WTC11 (cell line): ENCODE results near the gene PI4K2A. TPM values are rescaled to one million over a fixed set of nuclear protein-coding genes. Genes with fewer than 3 reads are reported as not detected.

Experiments
- ATAC-seq: fragments of 200-7000 bp; cut with Tn5 transposase; 2 replicates; pipeline ENCODE4 v1.10.0; 2021; ENCODE audit warnings: mild to moderate bottlenecking, moderate library complexity
- CTCF ChIA-PET: fragments of 300-600 bp; sonication (Branson Sonifier 250); formaldehyde crosslinking; loops from one replicate; lab custom pipeline; 2021; ENCODE audit warnings: antibody characterized with exemption; lab: Charles Lee
- POLR2A ChIA-PET: fragments of 350-600 bp; sonication (Branson Sonifier 250); formaldehyde crosslinking; loops from one replicate; lab custom pipeline; 2021; ENCODE audit warnings: antibody characterized with exemption; lab: Charles Lee
- DNase-seq: peaks from one replicate; pipeline ENCODE4 v3.0.0; 2021; ENCODE audit warnings: low spot score
- H3K27ac Mint-ChIP-seq: 2 replicates; pipeline ENCODE4 v1.8.0; 2021; ENCODE audit warnings: mixed read lengths
- H3K27me3 Mint-ChIP-seq: 2 replicates; pipeline ENCODE4 v1.8.0; 2021; ENCODE audit warnings: low read depth, mild to moderate bottlenecking, moderate library complexity, mixed read lengths
- H3K36me3 Mint-ChIP-seq: 2 replicates; pipeline ENCODE4 v1.8.0; 2021; ENCODE audit warnings: mixed read lengths
- H3K4me1 Mint-ChIP-seq: 2 replicates; pipeline ENCODE4 v1.8.0; 2022; ENCODE audit warnings: mixed read lengths
- H3K4me3 Mint-ChIP-seq: 2 replicates; pipeline ENCODE4 v1.8.0; 2021; ENCODE audit warnings: mild to moderate bottlenecking, moderate library complexity, mixed read lengths
- H3K9me3 Mint-ChIP-seq: 2 replicates; pipeline ENCODE4 v1.8.0; 2021; ENCODE audit warnings: mixed read lengths
- AFF4 ChIP-seq: sonication (generic); formaldehyde crosslinking; IDR thresholded peaks from 2 replicates; pipeline ENCODE4 v1.8.1; 2023; ENCODE audit warnings: mild to moderate bottlenecking, missing genetic modification reagents, borderline replicate concordance
- ATF3 ChIP-seq: sonication (generic); formaldehyde crosslinking; conservative IDR thresholded peaks from 2 replicates; pipeline ENCODE4 v1.8.1; 2022; ENCODE audit warnings: mild to moderate bottlenecking, missing genetic modification reagents
- CREB1 ChIP-seq: sonication (generic); formaldehyde crosslinking; IDR thresholded peaks from 2 replicates; pipeline ENCODE4 v1.8.0; 2023; ENCODE audit warnings: mild to moderate bottlenecking, missing genetic modification reagents
- CREM ChIP-seq: sonication (generic); formaldehyde crosslinking; IDR thresholded peaks from 2 replicates; pipeline ENCODE4 v1.8.1; 2022; ENCODE audit warnings: mild to moderate bottlenecking, missing genetic modification reagents, moderate library complexity
- CTCF ChIP-seq: fragments of 200-600 bp; IDR thresholded peaks from 2 replicates; pipeline ENCODE4 v1.8.0; 2022; ENCODE audit warnings: antibody characterized with exemption
- ERG ChIP-seq: fragments of 250-450 bp; sonication (Bioruptor Pico); IDR thresholded peaks from 2 replicates; pipeline ENCODE4 v1.8.0; 2021; ENCODE audit warnings: mild to moderate bottlenecking
- ETV6 ChIP-seq: sonication (generic); formaldehyde crosslinking; IDR thresholded peaks from 2 replicates; pipeline ENCODE4 v1.8.1; 2022; ENCODE audit warnings: mild to moderate bottlenecking, missing genetic modification reagents
- GRHL2 ChIP-seq: fragments of 250-450 bp; sonication (Bioruptor Pico); IDR thresholded peaks from 2 replicates; pipeline ENCODE4 v1.8.0; 2022; ENCODE audit warnings: mild to moderate bottlenecking, moderate library complexity; ENCODE audit not compliant: insufficient replicate concordance, severe bottlenecking
- IRF1 ChIP-seq: sonication (generic); formaldehyde crosslinking; IDR thresholded peaks from 2 replicates; pipeline ENCODE4 v1.8.0; 2023; ENCODE audit warnings: missing genetic modification reagents
- IRF2 ChIP-seq: sonication (generic); formaldehyde crosslinking; IDR thresholded peaks from 2 replicates; pipeline ENCODE4 v1.8.0; 2022; ENCODE audit warnings: low read depth, missing genetic modification reagents, borderline replicate concordance
- JUN ChIP-seq: sonication (generic); formaldehyde crosslinking; IDR thresholded peaks from 2 replicates; pipeline ENCODE4 v1.8.0; 2023; ENCODE audit warnings: mild to moderate bottlenecking, missing genetic modification reagents
- TCF7 ChIP-seq: sonication (generic); formaldehyde crosslinking; IDR thresholded peaks from 2 replicates; pipeline ENCODE4 v1.8.0; 2022; ENCODE audit warnings: mild to moderate bottlenecking, low read depth, missing genetic modification reagents, moderate library complexity
- TEAD1 ChIP-seq: sonication (generic); formaldehyde crosslinking; IDR thresholded peaks from 2 replicates; pipeline ENCODE4 v1.8.0; 2022; ENCODE audit warnings: mild to moderate bottlenecking, missing genetic modification reagents
- TEAD4 ChIP-seq: sonication (generic); formaldehyde crosslinking; IDR thresholded peaks from 2 replicates; pipeline ENCODE4 v1.8.0; 2022; ENCODE audit warnings: mild to moderate bottlenecking, missing genetic modification reagents
- USF1 ChIP-seq: sonication (generic); formaldehyde crosslinking; IDR thresholded peaks from 2 replicates; pipeline ENCODE4 v1.8.0; 2022; ENCODE audit warnings: mild to moderate bottlenecking, missing genetic modification reagents
- ZBTB43 ChIP-seq: sonication (generic); formaldehyde crosslinking; IDR thresholded peaks from 2 replicates; pipeline ENCODE4 v1.8.1; 2023; ENCODE audit warnings: mild to moderate bottlenecking, missing genetic modification reagents
- ZNF232 ChIP-seq: sonication (generic); formaldehyde crosslinking; IDR thresholded peaks from 2 replicates; pipeline ENCODE4 v1.8.0; 2022; ENCODE audit warnings: mild to moderate bottlenecking, missing genetic modification reagents
- ZNF263 ChIP-seq: sonication (generic); formaldehyde crosslinking; IDR thresholded peaks from 2 replicates; pipeline ENCODE4 v1.8.1; 2022; ENCODE audit warnings: low read depth, mild to moderate bottlenecking, moderate library complexity, missing genetic modification reagents
- ZNF532 ChIP-seq: fragments of 250-450 bp; sonication (Bioruptor Pico); IDR thresholded peaks from 2 replicates; pipeline ENCODE4 v1.9.0; 2021; ENCODE audit warnings: mild to moderate bottlenecking, borderline replicate concordance
- total RNA-seq: library from RNA; stranded (reverse); gene quantifications from 3 replicates; pipeline ENCODE4 v1.2.3, GENCODE V29; 2021

Gene PI4K2A
- total RNA-seq, 1 experiment from 2014 or later: 19.5 TPM

- no peak for TF ChIP-seq ATF3
- no peak for TF ChIP-seq ERG (CRISPR knock-in tag)
- TF ChIP-seq ZNF263 (CRISPR knock-in tag): no peak
- TF ChIP-seq GRHL2: no peak
- no peak for TF ChIP-seq ZBTB43 (CRISPR knock-in tag)
Measured at GRCh38 chr10:97704341-97704740, 63.9 kb downstream of the PI4K2A start (continued).

- H3K4me1 Mint-ChIP-seq: peaks cover 8% of the 10 kb centered on the region
- ChIA-PET POLR2A (no interaction called here), CTCF (interaction anchor here (0.9 to 1.7 kb wide), 5 partner anchors 8 to 18 kb away, joined by 3 to 5 read pairs (median 3); partner anchors contain the start of genes AVPI1 and MARVELD1)
- no peak for ATAC-seq
- H3K9me3 Mint-ChIP-seq: no peaks in the 10 kb centered on the region
- peaks cover 16% of the 10 kb centered on the region for H3K27me3 Mint-ChIP-seq
- no peak overlapping the region for H3K27ac Mint-ChIP-seq
- H3K4me3 Mint-ChIP-seq: no peak overlapping the region
- no peak for DNase-seq
- H3K36me3 Mint-ChIP-seq: no peaks in the 10 kb centered on the region
- TF ChIP-seq TEAD4 (CRISPR knock-in tag) (no peak), TCF7 (CRISPR knock-in tag) (no peak), ZNF532 (CRISPR knock-in tag) (no peak), ETV6 (CRISPR knock-in tag) (no peak), GRHL2 (no peak), ATF3 (no peak), CREM (CRISPR knock-in tag) (no peak), JUN (CRISPR knock-in tag) (no peak), IRF1 (CRISPR knock-in tag) (no peak), USF1 (no peak), IRF2 (CRISPR knock-in tag) (no peak), CREB1 (CRISPR knock-in tag) (no peak), AFF4 (CRISPR knock-in tag) (no peak), ZNF232 (no peak), CTCF (no peak), TEAD1 (CRISPR knock-in tag) (no peak)
Measured at GRCh38 chr10:97705006-97705670, 64.7 kb downstream of the PI4K2A start.
